WERI-Rb-1 (cell line): ENCODE results near the gene SNAP25.

Experiments
- DNase-seq: peaks from one replicate; pipeline ENCODE4 v3.0.0-alpha.2; 2020
- H3K27ac ChIP-seq: fragments of 250-450 bp; sonication (Bioruptor Pico); 2 replicates; pipeline ENCODE4 v1.5.1; 2020; ENCODE audit warnings: mild to moderate bottlenecking, moderate library complexity
- H3K27me3 ChIP-seq: fragments of 250-450 bp; sonication (Bioruptor Pico); 2 replicates; pipeline ENCODE4 v1.5.1; 2021; ENCODE audit warnings: mild to moderate bottlenecking, low read depth, moderate library complexity; ENCODE audit not compliant: insufficient read depth, severe bottlenecking
- H3K36me3 ChIP-seq: fragments of 250-450 bp; sonication (Bioruptor Pico); 2 replicates; pipeline ENCODE4 v1.5.1; 2020; ENCODE audit warnings: mild to moderate bottlenecking, moderate library complexity
- H3K4me3 ChIP-seq: 2 replicates; pipeline ENCODE4 v1.5.1; 2011; ENCODE audit warnings: low read depth, mild to moderate bottlenecking, control low read depth, low read length
- H3K9me3 ChIP-seq: fragments of 250-450 bp; sonication (Bioruptor Pico); 2 replicates; pipeline ENCODE4 v1.5.1; 2021; ENCODE audit warnings: mild to moderate bottlenecking, moderate library complexity; ENCODE audit not compliant: severe bottlenecking
- CTCF ChIP-seq: IDR thresholded peaks from 2 replicates; pipeline ENCODE4 v1.5.1; 2011; ENCODE audit warnings: low read depth, mild to moderate bottlenecking, control low read depth, inconsistent platforms, low read length

SNAP25 gene

GRCh38 chr20:10228330-10228729 is 9.7 kb downstream of the SNAP25 start:
- Histone ChIP-seq H3K27ac (no peak overlapping the region), H3K4me3 (no peak overlapping the region), H3K36me3 (no peaks in the 10 kb centered on the region; the same call in 1 of the 2 replicates), H3K27me3 (no peaks in the 10 kb centered on the region), H3K9me3 (no peaks in the 10 kb centered on the region)
- no peak for TF ChIP-seq CTCF
- no peak for DNase-seq

DNA sequence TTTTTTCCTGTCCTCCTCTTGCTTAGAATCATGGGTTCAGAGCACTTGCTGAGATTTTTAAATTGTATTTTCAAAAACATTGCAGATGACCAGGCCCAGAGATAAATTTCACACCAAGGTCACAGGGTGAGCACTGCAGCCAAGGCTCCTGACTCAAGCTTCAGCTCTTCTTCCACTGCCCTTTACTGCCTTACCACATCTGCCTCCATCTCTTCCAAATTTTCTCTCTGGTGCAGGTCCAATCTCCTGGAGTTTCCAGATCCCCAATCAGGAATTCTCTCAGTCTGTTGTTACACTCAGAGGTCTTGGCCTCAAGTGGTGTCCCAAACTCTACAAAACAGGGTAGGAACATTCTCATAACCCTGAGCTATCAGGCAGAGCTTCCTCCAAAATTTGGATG is 12.7 kb downstream of the SNAP25 start:
- no peak for TF ChIP-seq CTCF
- H3K27me3 ChIP-seq: no peaks in the 10 kb centered on the region

GRCh38 chr20:10236540-10237533 is 18.2 kb downstream of the SNAP25 start:
- TF ChIP-seq CTCF: peak; percentile 24; the same call in 1 of the 2 replicates
- Histone ChIP-seq H3K36me3 (peaks cover 4% of the 10 kb centered on the region; the same call in 1 of the 2 replicates), H3K9me3 (no peaks in the 10 kb centered on the region), H3K27ac (peak overlapping the region; percentile 38; the same call in 1 of the 2 replicates), H3K27me3 (no peaks in the 10 kb centered on the region), H3K4me3 (no peak overlapping the region)
- DNase-seq: peak; percentile 78

More for the DNA sequence above, 12.7 kb downstream of the SNAP25 start:
- DNase-seq: no peak
- peaks cover 4% of the 10 kb centered on the region; the same call in 1 of the 2 replicates for H3K36me3 ChIP-seq
- no peak overlapping the region for H3K4me3 ChIP-seq
- H3K9me3 ChIP-seq: no peaks in the 10 kb centered on the region
- no peak overlapping the region for H3K27ac ChIP-seq

DNA sequence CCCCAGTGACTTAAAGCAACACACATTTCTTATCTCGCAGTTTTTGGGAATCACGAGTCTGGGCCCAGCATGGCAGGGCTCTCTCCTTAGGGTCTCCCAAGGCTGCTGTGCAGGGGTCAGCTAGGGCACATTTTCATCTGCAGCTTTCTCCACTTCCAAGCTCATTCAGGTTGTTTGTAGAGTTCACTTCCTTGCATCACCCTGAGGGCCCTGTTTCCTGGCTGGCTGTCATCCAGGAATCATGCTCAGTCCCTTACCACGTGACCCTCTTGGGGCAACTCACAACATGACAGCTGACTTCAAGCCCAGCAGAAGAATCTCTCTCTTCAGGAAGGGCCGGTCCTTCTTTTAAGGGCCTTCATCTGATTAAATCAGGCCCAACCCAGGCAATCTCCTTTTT is 21.3 kb downstream of the SNAP25 start:
- TF ChIP-seq CTCF: no peak
- H3K4me3 ChIP-seq: no peak overlapping the region
- no peaks in the 10 kb centered on the region; the same call in 1 of the 2 replicates for H3K36me3 ChIP-seq
- H3K27ac ChIP-seq: no peak overlapping the region
- no peak for DNase-seq
- no peaks in the 10 kb centered on the region for H3K9me3 ChIP-seq
- H3K27me3 ChIP-seq: no peaks in the 10 kb centered on the region

DNA sequence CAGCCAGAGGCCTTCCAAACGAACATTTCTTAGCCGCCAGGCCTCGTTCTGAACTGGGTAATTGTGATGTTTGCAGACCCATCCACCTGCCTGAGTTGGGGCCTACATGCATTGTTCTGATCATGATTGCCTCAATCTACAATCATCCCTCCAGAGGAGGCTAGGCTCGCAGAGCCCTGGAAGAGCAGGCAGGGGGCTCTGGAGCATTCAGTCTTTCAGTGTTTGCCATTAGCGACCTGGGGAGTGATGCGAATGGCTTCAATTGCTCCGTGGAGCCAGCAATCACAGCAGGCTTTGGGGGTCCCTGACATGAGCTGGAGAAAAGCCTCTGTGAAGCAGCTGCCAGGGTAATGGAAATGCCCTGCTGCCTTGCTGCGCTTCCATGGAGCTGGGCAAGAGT is 22.0 kb downstream of the SNAP25 start:
- Histone ChIP-seq H3K9me3 (no peaks in the 10 kb centered on the region), H3K27me3 (no peaks in the 10 kb centered on the region), H3K36me3 (peaks cover 5% of the 10 kb centered on the region), H3K4me3 (no peak overlapping the region), H3K27ac (no peak overlapping the region)
- no peak for TF ChIP-seq CTCF
- DNase-seq: no peak
